GM21619 (cell line): Measurements from ENCODE around the gene NLGN2.

Experiments
- ATAC-seq: cut with Tn5 transposase; IDR thresholded peaks from one replicate; pipeline ENCODE4 v1.9.1; 2021; ENCODE audit not compliant: unreplicated experiment

Gene NLGN2

DNA sequence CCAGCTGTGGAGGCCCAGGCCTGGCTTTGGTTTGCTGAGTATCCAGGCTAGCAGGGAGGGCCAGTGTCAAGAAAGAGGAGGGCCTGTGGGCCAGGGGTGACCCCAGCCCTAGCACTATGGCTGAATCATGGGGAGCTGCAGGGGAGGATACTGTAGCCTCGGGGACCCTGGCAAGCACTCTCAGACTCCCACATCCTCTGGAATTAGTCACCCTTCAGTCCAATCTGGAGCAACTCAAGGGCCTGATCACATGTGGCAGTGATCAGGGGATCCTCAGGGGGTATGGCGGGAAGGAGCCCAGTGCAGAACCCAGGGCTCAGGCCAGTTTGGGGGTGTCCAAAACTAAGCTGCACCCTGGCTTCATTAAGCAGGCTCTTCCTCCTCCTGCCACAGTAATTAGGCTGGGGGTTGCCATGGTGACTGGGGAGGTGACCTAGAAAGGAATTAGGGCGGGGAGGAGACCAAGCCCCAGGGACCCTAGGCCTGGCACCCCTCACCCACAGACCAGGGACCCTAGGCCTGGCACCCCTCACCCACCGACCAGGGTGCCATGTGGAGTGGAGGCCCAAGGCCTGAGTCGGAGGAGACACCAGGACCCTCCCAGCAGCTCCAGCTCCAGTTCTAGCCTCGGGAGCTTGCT is 5.8 kb downstream of the NLGN2 start:
- no peak for ATAC-seq

DNA sequence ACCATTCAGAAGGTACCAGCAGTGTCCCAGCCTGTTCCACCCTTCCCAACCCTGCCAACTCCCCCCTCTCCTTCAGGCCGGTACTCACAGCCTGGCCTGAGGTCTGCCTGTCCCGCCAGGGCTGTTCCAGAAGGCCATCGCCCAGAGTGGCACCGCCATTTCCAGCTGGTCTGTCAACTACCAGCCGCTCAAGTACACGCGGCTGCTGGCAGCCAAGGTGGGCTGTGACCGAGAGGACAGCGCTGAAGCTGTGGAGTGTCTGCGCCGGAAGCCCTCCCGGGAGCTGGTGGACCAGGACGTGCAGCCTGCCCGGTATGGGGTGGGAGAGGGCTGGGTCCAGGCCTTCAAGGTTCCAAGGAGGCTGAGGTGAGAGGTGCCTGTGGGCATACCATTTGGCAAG is 7.2 kb downstream of the NLGN2 start:
- ATAC-seq, result no peak

GRCh38 chr17:7415784-7416183 is 8.1 kb downstream of the NLGN2 start:
- no peak for ATAC-seq

- no peak for ATAC-seq
Measured at GRCh38 chr17:7416323-7416722, 8.7 kb downstream of the NLGN2 start.

- no peak for ATAC-seq
Measured at GRCh38 chr17:7417056-7417655, 9.5 kb downstream of the NLGN2 start.

- no peak for ATAC-seq
Measured at GRCh38 chr17:7418472-7419152, 11.0 kb downstream of the NLGN2 start.

DNA sequence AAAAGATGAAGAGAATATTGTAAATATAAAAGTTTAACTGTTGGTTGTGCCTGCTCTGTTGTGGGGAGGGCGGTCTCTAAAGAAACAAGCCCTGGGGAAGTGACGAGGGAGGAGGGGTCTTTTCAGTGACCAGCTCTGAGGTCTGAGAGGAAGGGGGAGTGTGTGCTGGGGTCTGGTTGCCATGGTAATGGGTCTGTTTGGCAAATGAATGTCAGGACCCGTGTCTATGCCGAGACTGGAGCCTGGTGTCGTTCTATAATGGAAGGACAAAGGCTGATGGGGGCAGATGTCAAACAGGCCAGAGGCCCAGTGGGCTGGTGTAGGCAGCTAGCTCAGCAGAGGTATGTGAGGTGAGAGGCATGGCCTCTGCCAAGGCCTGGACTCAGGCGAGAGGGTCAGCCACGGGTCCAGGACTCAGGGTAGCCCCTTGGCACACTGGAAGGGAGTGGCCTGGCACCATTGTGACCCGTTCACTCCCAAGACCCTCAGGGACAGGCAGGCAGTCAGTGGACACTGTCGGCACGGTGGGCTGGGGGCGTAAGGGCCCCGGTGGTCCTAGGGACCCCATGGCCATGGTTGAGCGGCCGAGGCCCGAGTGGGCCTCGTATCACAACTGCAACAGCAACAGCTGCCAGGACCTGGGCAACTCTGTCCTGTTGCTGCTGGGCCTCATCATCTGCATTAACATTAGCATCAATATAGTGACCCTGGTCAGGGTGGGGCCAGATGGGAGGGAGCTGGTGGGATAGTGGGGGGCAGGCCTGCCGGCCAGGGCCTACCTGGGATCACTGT is 12.4 kb downstream of the NLGN2 start, which contains the start of gene SPEM1:
SPEM1 (plus strand) TSS at position 506 of the 792 bp plus-strand sequence; CDS start at position 567, 61 bp downstream.
- ATAC-seq, result no peak

- no peak for ATAC-seq
Measured at GRCh38 chr17:7421186-7421585, 13.5 kb downstream of the NLGN2 start.

GRCh38 chr17:7423679-7424078 is 16.0 kb downstream of the NLGN2 start:
- no peak for ATAC-seq

- ATAC-seq, result no peak
Measured at GRCh38 chr17:7425316-7425715, 17.7 kb downstream of the NLGN2 start, which contains the start of gene SPEM2. TSS of gene SPEM2 (plus strand) at chr17:7425616. CDS start at chr17:7425689, 73 bp downstream.

DNA sequence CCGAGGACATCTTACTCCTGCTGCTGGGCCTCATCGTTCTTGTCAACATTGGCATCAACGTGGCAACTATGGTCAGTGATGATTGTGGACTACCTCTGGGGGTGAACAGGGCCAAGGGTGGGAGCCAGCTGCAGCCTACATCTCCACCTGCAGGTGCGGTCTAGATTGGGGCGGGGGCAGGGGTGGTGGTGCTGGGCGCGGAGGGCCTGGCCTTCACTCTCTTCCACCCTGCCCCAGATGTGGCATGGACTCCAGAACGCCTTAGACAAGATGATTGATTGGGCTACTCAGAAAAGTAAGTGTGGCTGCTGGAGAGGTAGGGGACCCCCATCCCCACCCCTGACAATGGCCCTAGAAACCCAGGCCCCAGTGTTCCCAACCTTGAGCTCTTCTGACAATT is 18.1 kb downstream of the NLGN2 start:
- no peak for ATAC-seq

- no peak for ATAC-seq
Measured at GRCh38 chr17:7426203-7426863, 18.7 kb downstream of the NLGN2 start.

- ATAC-seq, result no peak
Measured at GRCh38 chr17:7426896-7427489, 19.3 kb downstream of the NLGN2 start.

DNA sequence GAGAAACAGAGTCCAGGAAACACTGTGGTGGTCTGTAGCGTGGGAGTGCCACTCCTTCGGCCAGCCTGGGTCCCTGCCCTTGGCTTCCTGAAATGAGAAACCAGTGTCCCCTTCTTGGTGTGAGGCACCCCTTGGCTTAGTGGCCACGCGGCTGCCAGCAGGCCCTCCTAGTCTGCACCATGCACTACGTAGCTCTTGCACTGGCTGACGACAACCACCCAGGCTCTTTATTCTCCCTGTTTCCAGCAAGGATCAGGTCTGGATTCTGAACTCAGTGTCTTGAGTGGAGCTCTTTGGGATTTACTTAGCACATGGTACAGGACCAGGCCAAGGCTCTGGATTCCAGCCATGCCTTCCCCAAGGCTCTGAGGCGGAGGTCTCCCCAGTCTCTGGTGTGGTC is 19.9 kb downstream of the NLGN2 start:
- no peak for ATAC-seq

- no peak for ATAC-seq
Measured at GRCh38 chr17:7428557-7428956, 20.9 kb downstream of the NLGN2 start, which contains the start of gene SPEM3. TSS of gene SPEM3 (plus strand) at chr17:7428857. CDS start at chr17:7428903, 46 bp downstream.

DNA sequence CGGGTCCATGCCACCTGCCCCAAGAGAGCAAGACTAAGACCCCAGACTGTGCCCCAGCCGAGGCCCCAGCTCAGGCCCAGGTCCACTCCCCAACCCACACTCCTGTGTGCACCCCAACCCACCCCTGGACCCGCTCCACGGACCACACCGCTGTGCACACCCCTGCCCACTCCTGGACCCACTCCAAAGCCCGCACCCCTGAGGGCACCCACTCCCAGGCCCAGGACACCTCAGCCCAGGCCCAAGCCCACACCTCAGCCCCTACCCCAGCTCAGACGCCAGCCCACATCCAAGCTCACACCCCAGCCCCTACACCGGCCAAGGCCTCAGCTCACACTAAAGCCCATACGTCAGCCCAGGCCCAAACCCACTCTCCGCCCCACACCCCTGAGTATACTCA is 22.1 kb downstream of the NLGN2 start:
- no peak for ATAC-seq

DNA sequence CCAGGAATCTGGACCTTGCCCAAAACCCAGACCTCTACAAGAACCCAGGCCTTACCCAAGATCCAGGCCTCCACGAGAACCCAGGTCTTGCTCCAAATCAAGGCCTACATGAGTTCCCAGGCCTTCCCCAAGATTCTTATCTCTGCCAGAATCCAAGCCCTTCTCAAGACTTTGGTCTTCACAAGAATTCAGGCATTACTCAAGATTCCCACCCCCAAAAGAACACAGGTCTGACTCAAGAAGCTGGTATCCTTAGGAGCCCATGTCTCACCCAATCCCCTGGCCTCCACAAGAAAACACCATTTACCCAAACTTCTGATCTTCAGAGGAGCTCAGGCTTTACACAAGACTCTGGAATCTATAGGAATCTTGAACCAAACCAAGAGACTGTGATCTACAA is 23.6 kb downstream of the NLGN2 start:
- no peak for ATAC-seq

GRCh38 chr17:7432296-7432695 is 24.7 kb downstream of the NLGN2 start:
- no peak for ATAC-seq

GRCh38 chr17:7435676-7436555 is 28.3 kb downstream of the NLGN2 start:
- peak; percentile 19 for ATAC-seq
